Liver (tissue), 9 donors: ENCODE measurements around the gene CERKL. TPM values are rescaled to one million over a fixed set of nuclear protein-coding genes. Genes with fewer than 3 reads are reported as not detected.

ENCODE experiments used
- DNase-seq: peaks from one replicate; pipeline ENCODE4 v3.0.0-alpha.2; 2017; ENCODE audit warnings: low spot score
- H3K27ac ChIP-seq, 2 donors: one replicate each; pipeline ENCODE4 v1.7.0; 2013; ENCODE audit warnings: inconsistent platforms in 2 of 2, low read length in 2 of 2, control low read depth in 1 of 2, low read depth in 1 of 2, mild to moderate bottlenecking in 1 of 2
- H3K27me3 ChIP-seq, 4 donors: one replicate each; pipeline versions ENCODE4 v1.6.1 to v1.7.0; 2013; ENCODE audit warnings: low read length in 3 of 4, inconsistent platforms in 1 of 4, mild to moderate bottlenecking in 1 of 4, moderate library complexity in 1 of 4; ENCODE audit not compliant: control insufficient read depth in 4 of 4, insufficient read depth in 4 of 4
- H3K36me3 ChIP-seq, 4 donors: one replicate each; pipeline versions ENCODE4 v1.6.1 to v1.7.0; 2013; ENCODE audit warnings: low read length in 3 of 4, mild to moderate bottlenecking in 3 of 4, low read depth in 1 of 4, moderate library complexity in 1 of 4; ENCODE audit not compliant: control insufficient read depth in 4 of 4, insufficient read depth in 3 of 4
- H3K4me1 ChIP-seq, 4 donors: one replicate each; pipeline versions ENCODE4 v1.6.1 to v1.7.0; 2013; ENCODE audit warnings: low read length in 3 of 4, mild to moderate bottlenecking in 3 of 4, moderate library complexity in 1 of 4; ENCODE audit not compliant: control insufficient read depth in 4 of 4, insufficient read depth in 4 of 4
- H3K4me3 ChIP-seq, 3 donors: one replicate each; pipeline versions ENCODE4 v1.6.1 to v1.7.0; 2013; ENCODE audit warnings: low read length in 3 of 3, control low read depth in 1 of 3, low read depth in 1 of 3, mild to moderate bottlenecking in 1 of 3
- H3K9ac ChIP-seq, 2 donors: one replicate each; pipeline ENCODE4 v1.7.0; 2013; ENCODE audit warnings: low read length in 2 of 2, mild to moderate bottlenecking in 2 of 2, moderate library complexity in 2 of 2, control low read depth in 1 of 2, low read depth in 1 of 2
- H3K9me3 ChIP-seq, 4 donors: one replicate each; pipeline versions ENCODE4 v1.6.1 to v1.7.0; 2013; ENCODE audit warnings: low read length in 3 of 4; ENCODE audit not compliant: control insufficient read depth in 4 of 4
- EGR1 ChIP-seq, 2 donors: IDR thresholded peaks; 2 replicates each; pipeline ENCODE4 v1.6.1; 2016 to 2018; ENCODE audit warnings: antibody characterized with exemption in 2 of 2, low read depth in 2 of 2
- FOXA1 ChIP-seq: IDR thresholded peaks from 2 replicates; pipeline ENCODE4 v1.6.1; 2016; ENCODE audit warnings: antibody characterized with exemption
- FOXA2 ChIP-seq: IDR thresholded peaks from 2 replicates; pipeline ENCODE4 v1.6.1; 2016; ENCODE audit warnings: antibody characterized with exemption
- GABPA ChIP-seq, 2 donors: IDR thresholded peaks in 1 of 2; conservative IDR thresholded peaks in 1 of 2; 2 replicates each; pipeline ENCODE4 v1.6.1; 2016; ENCODE audit warnings: antibody characterized with exemption in 2 of 2, mild to moderate bottlenecking in 1 of 2, moderate library complexity in 1 of 2
- HNF4A ChIP-seq, 2 donors: conservative IDR thresholded peaks; 2 replicates each; pipeline ENCODE4 v1.6.1; 2016; ENCODE audit warnings: antibody characterized with exemption in 2 of 2, mild to moderate bottlenecking in 2 of 2
- HNF4G ChIP-seq: IDR thresholded peaks from 2 replicates; pipeline ENCODE4 v1.6.1; 2016; ENCODE audit warnings: antibody characterized with exemption
- RAD21 ChIP-seq, 2 donors: IDR thresholded peaks; 2 replicates each; pipeline ENCODE4 v1.6.1; 2016; ENCODE audit warnings: antibody characterized with exemption in 2 of 2, mild to moderate bottlenecking in 2 of 2
- SP1 ChIP-seq: IDR thresholded peaks from 2 replicates; pipeline ENCODE4 v1.6.1; 2018; ENCODE audit warnings: antibody characterized with exemption, mild to moderate bottlenecking
- TAF1 ChIP-seq: conservative IDR thresholded peaks from 2 replicates; pipeline ENCODE4 v1.6.1; 2016; ENCODE audit warnings: antibody characterized with exemption, mild to moderate bottlenecking
- WGBS: extraction: QIAGEN DNeasy Blood & Tissue Kit; methylation state at CpG from one replicate; pipeline ENCODE4 v1.1.7; 2013; 5-methylcytosine and 5-hydroxymethylcytosine counted together
- polyA plus RNA-seq, 2 donors: library from polyadenylated mRNA; stranded (reverse) in 1 of 2; unstranded in 1 of 2; fragments of 200-250 nt in 1 of 2; fragments of >200 nt in 1 of 2; fragmentation: Nextera tagmentation in 1 of 2; extraction: Ambion mirVana in 1 of 2; gene quantifications; one replicate each; pipeline versions ENCODE4 v1.2.1 to v1.2.3, GENCODE V29; 2013 to 2015
- total RNA-seq, 2 donors: library from RNA; depleted of rRNA; stranded (reverse); fragments of >200 nt; gene quantifications; one replicate each; pipeline ENCODE4 v1.2.3, GENCODE V29; 2014
- TF ChIP-seq, protein P1 (sequence below): IDR thresholded peaks from 2 replicates; pipeline ENCODE4 v1.6.1; 2016; ENCODE audit warnings: antibody characterized with exemption
- TF ChIP-seq, protein P2 (sequence below): IDR thresholded peaks from 2 replicates; pipeline ENCODE4 v1.6.1; 2016; ENCODE audit warnings: antibody characterized with exemption, mild to moderate bottlenecking
- TF ChIP-seq, protein P3 (sequence below): fragments of 150-350 bp; IDR thresholded peaks from 2 replicates; pipeline ENCODE4 v1.5.1; 2017; ENCODE audit warnings: improper control_type of control experiment, low read depth, low read length; ENCODE audit not compliant: missing input control
- TF ChIP-seq, protein P4 (sequence below): IDR thresholded peaks from 2 replicates; pipeline ENCODE4 v1.6.1; 2016; ENCODE audit warnings: antibody characterized with exemption
- donor health status: healthy.
- donor health status: healthy.
- donor health status: healthy.
- donor health status: healthy.
- donor health status: healthy.

The CERKL gene
- total and polyA plus RNA-seq, 4 donors, result 0.50 to 0.79 TPM; not detected in 2

DNA sequence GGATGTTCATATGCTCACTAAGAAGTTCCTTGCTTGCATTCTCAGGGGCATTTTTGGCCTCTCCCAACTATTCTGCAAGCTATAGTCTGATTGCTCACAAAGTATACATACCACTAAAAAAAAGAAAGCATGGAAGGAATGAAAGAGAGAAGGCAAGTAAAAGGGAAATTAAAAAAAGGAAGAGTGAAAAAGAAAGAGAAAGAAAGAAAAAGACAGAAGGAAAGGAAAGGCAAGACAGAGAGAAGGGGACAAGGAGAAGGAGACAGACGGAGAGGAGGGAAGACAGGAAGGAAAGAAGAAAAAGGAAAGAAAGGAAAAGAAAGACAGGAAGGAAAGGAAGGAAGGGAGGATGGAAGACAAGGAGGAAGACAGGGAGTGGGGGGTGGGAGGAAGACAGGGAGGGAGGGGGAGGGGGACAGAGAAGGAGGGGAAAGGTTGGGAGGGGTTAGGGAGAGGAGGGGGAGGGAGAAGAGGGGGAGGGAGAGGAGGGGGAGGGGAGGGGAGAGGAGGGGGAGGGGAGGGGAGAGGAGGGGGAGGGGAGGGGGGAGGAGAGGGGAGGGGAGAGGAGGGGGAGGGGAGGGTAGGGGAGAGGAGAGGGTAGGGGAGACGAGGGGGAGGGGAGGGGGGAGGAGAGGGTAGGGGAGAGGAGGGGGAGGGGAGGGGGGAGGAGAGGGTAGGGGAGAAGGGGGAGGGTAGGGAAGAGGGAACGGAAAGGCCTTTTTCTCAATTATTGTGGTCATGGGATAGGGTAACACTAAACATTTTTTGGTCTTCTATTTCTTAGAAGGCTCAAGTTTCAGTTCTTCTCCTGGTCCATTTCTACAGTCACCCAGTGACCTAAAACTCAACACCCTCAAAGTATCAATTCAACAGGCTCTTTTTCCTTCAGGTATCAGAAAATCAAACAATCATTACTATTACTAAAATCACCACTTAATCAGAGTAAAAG, 50.7 kb downstream of the CERKL start:
- Histone ChIP-seq H3K9me3 (no peaks in the 10 kb centered on the region), H3K27ac (no peak overlapping the region), H3K27me3 (no peaks in the 10 kb centered on the region), H3K36me3 (no peaks in the 10 kb centered on the region), H3K4me1 (no peaks in the 10 kb centered on the region), H3K4me3 (no peak overlapping the region), H3K9ac (no peak overlapping the region)
- 87% methylated on average over 2 of the region's 3 CpGs for WGBS
- no peak for TF ChIP-seq TAF1
- no peak for DNase-seq

DNA sequence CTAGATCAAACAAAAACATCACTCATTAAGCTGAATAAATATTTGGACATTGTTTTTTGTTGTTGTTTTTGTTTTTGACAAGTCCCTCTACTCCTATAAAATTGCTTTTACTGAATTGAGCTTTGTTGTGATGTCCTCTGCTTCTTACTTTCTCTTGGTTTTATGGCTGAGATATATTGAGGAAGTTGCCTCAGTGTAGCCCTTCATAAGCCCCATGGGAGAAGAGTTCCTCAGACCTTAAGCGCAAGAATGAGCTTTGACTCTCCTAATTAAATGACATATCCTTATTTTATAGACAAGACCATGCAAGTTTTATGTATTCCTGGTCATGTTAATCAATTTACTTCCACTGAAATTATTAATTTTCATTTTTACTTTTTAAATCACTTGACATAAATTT, 54.9 kb downstream of the CERKL start:
- DNase-seq, result no peak
- WGBS, result 97% methylated on average over 1 of the region's 1 CpG
- Histone ChIP-seq H3K9ac (no peak overlapping the region), H3K4me3 (no peak overlapping the region), H3K27ac (no peak overlapping the region), H3K27me3 (no peaks in the 10 kb centered on the region), H3K36me3 (no peaks in the 10 kb centered on the region), H3K9me3 (no peaks in the 10 kb centered on the region), H3K4me1 (no peaks in the 10 kb centered on the region)
- no peak for TF ChIP-seq HNF4G
- TF ChIP-seq, protein P1, sequence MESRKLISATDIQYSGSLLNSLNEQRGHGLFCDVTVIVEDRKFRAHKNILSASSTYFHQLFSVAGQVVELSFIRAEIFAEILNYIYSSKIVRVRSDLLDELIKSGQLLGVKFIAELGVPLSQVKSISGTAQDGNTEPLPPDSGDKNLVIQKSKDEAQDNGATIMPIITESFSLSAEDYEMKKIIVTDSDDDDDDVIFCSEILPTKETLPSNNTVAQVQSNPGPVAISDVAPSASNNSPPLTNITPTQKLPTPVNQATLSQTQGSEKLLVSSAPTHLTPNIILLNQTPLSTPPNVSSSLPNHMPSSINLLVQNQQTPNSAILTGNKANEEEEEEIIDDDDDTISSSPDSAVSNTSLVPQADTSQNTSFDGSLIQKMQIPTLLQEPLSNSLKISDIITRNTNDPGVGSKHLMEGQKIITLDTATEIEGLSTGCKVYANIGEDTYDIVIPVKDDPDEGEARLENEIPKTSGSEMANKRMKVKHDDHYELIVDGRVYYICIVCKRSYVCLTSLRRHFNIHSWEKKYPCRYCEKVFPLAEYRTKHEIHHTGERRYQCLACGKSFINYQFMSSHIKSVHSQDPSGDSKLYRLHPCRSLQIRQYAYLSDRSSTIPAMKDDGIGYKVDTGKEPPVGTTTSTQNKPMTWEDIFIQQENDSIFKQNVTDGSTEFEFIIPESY, result no peak
- TF ChIP-seq FOXA2, result no peak
- no peak for TF ChIP-seq HNF4A (conservative IDR thresholded peaks at IDR 0.05)
- no peak for TF ChIP-seq TAF1
- no peak for TF ChIP-seq FOXA1
- TF ChIP-seq, protein P2, sequence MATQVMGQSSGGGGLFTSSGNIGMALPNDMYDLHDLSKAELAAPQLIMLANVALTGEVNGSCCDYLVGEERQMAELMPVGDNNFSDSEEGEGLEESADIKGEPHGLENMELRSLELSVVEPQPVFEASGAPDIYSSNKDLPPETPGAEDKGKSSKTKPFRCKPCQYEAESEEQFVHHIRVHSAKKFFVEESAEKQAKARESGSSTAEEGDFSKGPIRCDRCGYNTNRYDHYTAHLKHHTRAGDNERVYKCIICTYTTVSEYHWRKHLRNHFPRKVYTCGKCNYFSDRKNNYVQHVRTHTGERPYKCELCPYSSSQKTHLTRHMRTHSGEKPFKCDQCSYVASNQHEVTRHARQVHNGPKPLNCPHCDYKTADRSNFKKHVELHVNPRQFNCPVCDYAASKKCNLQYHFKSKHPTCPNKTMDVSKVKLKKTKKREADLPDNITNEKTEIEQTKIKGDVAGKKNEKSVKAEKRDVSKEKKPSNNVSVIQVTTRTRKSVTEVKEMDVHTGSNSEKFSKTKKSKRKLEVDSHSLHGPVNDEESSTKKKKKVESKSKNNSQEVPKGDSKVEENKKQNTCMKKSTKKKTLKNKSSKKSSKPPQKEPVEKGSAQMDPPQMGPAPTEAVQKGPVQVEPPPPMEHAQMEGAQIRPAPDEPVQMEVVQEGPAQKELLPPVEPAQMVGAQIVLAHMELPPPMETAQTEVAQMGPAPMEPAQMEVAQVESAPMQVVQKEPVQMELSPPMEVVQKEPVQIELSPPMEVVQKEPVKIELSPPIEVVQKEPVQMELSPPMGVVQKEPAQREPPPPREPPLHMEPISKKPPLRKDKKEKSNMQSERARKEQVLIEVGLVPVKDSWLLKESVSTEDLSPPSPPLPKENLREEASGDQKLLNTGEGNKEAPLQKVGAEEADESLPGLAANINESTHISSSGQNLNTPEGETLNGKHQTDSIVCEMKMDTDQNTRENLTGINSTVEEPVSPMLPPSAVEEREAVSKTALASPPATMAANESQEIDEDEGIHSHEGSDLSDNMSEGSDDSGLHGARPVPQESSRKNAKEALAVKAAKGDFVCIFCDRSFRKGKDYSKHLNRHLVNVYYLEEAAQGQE, result no peak
- TF ChIP-seq, protein P3, sequence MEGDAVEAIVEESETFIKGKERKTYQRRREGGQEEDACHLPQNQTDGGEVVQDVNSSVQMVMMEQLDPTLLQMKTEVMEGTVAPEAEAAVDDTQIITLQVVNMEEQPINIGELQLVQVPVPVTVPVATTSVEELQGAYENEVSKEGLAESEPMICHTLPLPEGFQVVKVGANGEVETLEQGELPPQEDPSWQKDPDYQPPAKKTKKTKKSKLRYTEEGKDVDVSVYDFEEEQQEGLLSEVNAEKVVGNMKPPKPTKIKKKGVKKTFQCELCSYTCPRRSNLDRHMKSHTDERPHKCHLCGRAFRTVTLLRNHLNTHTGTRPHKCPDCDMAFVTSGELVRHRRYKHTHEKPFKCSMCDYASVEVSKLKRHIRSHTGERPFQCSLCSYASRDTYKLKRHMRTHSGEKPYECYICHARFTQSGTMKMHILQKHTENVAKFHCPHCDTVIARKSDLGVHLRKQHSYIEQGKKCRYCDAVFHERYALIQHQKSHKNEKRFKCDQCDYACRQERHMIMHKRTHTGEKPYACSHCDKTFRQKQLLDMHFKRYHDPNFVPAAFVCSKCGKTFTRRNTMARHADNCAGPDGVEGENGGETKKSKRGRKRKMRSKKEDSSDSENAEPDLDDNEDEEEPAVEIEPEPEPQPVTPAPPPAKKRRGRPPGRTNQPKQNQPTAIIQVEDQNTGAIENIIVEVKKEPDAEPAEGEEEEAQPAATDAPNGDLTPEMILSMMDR, result no peak

DNA sequence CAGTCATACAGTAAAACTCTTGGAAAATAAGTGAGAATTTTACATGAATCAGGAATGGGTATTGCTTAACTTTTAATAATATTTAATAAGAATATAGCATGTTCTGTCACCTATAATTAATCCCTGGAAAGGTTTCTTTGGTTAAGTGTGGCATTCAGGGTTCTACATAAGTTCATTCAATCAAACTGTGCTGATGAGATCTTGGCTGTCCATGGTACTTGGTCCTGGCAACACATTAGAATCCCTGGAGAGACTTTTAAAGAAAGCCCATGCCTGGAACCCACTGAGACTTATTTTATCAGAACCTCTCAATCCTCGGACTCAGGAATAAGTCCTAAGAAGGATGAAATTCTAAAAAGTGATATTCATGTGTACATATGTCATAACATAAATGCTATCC, 60.3 kb downstream of the CERKL start:
- Histone ChIP-seq H3K27ac (no peak overlapping the region), H3K4me1 (no peaks in the 10 kb centered on the region), H3K27me3 (no peaks in the 10 kb centered on the region), H3K36me3 (no peaks in the 10 kb centered on the region), H3K9me3 (no peaks in the 10 kb centered on the region), H3K9ac (no peak overlapping the region), H3K4me3 (no peak overlapping the region)
- TF ChIP-seq, protein P4, sequence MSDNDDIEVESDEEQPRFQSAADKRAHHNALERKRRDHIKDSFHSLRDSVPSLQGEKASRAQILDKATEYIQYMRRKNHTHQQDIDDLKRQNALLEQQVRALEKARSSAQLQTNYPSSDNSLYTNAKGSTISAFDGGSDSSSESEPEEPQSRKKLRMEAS, result no peak
- TF ChIP-seq RAD21 (IDR thresholded peaks at IDR 0.05) (no peak), SP1 (no peak), FOXA1 (no peak), FOXA2 (no peak), GABPA (IDR thresholded peaks at IDR 0.05 in 1 of 2, conservative IDR thresholded peaks at IDR 0.05 in 1 of 2) (no peak), EGR1 (IDR thresholded peaks at IDR 0.05; ENCODE audit: low read depth in 2 of 2) (no peak)
- TF ChIP-seq, protein P3, result no peak
- 75% methylated on average over 1 of the region's 1 CpG for WGBS
- DNase-seq, result no peak
